T-cell (primary cell): ENCODE results near the gene ARL8A. TPM values are rescaled to one million over a fixed set of nuclear protein-coding genes. Genes with fewer than 3 reads are reported as not detected.
A peak's percentile ranks its signal among the peaks of the same experiment; 100 is the strongest.
"Not testable (repeated sequence)": the region's sequence is repeated elsewhere in the genome, so short reads cannot be mapped to it uniquely, and the experiment has no call there.

Experiments used
- ATAC-seq, 4 experiments: fragments of 200-7000 bp in 3 of 4; fragments of 150-1000 bp in 1 of 4; cut with Tn5 transposase; replicated peaks in 1 of 4; 1 replicate in 3 of 4; 2 replicates in 1 of 4; pipeline ENCODE4 v1.10.0; 2021; ENCODE audit warnings: moderate library complexity in 3 of 4, mild to moderate bottlenecking in 2 of 4, moderate number of reproducible peaks in 1 of 4
- CTCF ChIA-PET, 2 donors: fragments of 300-600 bp; sonication (Branson Sonifier 250); formaldehyde crosslinking; loops; one replicate each; lab custom pipeline; 2022; ENCODE audit warnings: antibody characterized with exemption in 2 of 2; lab: Charles Lee
- POLR2A ChIA-PET, 2 donors: fragments of 300-600 bp; sonication (Branson Sonifier 250); formaldehyde crosslinking; loops; one replicate each; lab custom pipeline; 2022; ENCODE audit warnings: antibody characterized with exemption in 2 of 2; lab: Charles Lee
- DNase-seq, 35 experiments: peaks; one replicate each; pipeline versions ENCODE4 v3.0.0 to v3.0.0-alpha.2; 2013 to 2023
- H3K27ac ChIP-seq: one replicate; pipeline ENCODE4 v1.5.1; 2013; ENCODE audit warnings: low read length
- H3K27me3 ChIP-seq, 2 experiments: replicated peaks in 1 of 2; 1 replicate in 1 of 2; 2 replicates in 1 of 2; pipeline versions ENCODE4 v1.6.1 to v1.7.0; 2013; ENCODE audit warnings: low read length in 1 of 2, mixed read lengths in 1 of 2; ENCODE audit not compliant: control insufficient read depth in 2 of 2, insufficient read depth in 2 of 2; ENCODE audit errors: extremely low read depth in 1 of 2
- H3K36me3 ChIP-seq, 2 donors: 1 replicate in 1 of 2; 2 replicates in 1 of 2; pipeline versions ENCODE4 v1.6.1 to v1.7.0; 2013; ENCODE audit warnings: low read length in 1 of 2; ENCODE audit not compliant: control insufficient read depth in 2 of 2, insufficient read depth in 1 of 2; ENCODE audit errors: extremely low read depth in 1 of 2
- H3K4me1 ChIP-seq, 2 experiments: 1 replicate in 1 of 2; 2 replicates in 1 of 2; pipeline versions ENCODE4 v1.6.1 to v1.7.0; 2013; ENCODE audit warnings: low read length in 2 of 2, mixed read lengths in 1 of 2; ENCODE audit not compliant: insufficient read depth in 2 of 2, control insufficient read depth in 1 of 2; ENCODE audit errors: extremely low read depth in 1 of 2
- H3K4me3 ChIP-seq, 2 donors: 1 replicate in 1 of 2; 2 replicates in 1 of 2; pipeline versions ENCODE4 v1.5.1 to v1.7.0; 2013; ENCODE audit warnings: mild to moderate bottlenecking in 2 of 2, low read length in 1 of 2, moderate library complexity in 1 of 2; ENCODE audit not compliant: control insufficient read depth in 1 of 2; ENCODE audit errors: extremely low read depth in 1 of 2
- H3K9me3 ChIP-seq: 2 replicates; pipeline ENCODE4 v1.7.0; 2013
- H3K27ac Mint-ChIP-seq, 2 donors: one replicate each; pipeline ENCODE4 v1.8.0; 2020 to 2021; ENCODE audit warnings: mild to moderate bottlenecking in 2 of 2, mixed read lengths in 2 of 2
- H3K27me3 Mint-ChIP-seq, 2 donors: one replicate each; pipeline ENCODE4 v1.8.0; 2021 to 2022; ENCODE audit warnings: mixed read lengths in 2 of 2
- H3K36me3 Mint-ChIP-seq: one replicate; pipeline ENCODE4 v1.8.0; 2021; ENCODE audit warnings: mixed read lengths
- H3K4me1 Mint-ChIP-seq, 3 donors: one replicate each; pipeline ENCODE4 v1.8.0; 2020 to 2022; ENCODE audit warnings: mixed read lengths in 3 of 3, mild to moderate bottlenecking in 1 of 3
- H3K4me3 Mint-ChIP-seq, 3 donors: one replicate each; pipeline ENCODE4 v1.8.0; 2020 to 2022; ENCODE audit warnings: mild to moderate bottlenecking in 3 of 3, mixed read lengths in 3 of 3, moderate library complexity in 3 of 3
- H3K9me3 Mint-ChIP-seq, 3 donors: one replicate each; pipeline ENCODE4 v1.8.0; 2020 to 2022; ENCODE audit warnings: mixed read lengths in 3 of 3
- WGBS: methylation state at CpG from one replicate; pipeline ENCODE4 v1.1.5; 2013; ENCODE audit warnings: missing lambda C conversion rate; ENCODE audit not compliant: insufficient coverage; 5-methylcytosine and 5-hydroxymethylcytosine counted together
- total RNA-seq, 35 experiments: library from RNA in 6 of 35; stranded (reverse) in 6 of 35; fragments of 120-200 nt in 1 of 35; gene quantifications; one replicate each; pipeline versions ENCODE4 v1.2.1 to v1.2.4 and lab custom pipeline; 2013 to 2026

The ARL8A gene
- total RNA-seq, 5 donors from 2014 or later (not counting 1 experiment from before 2014, with no cell fraction given) = 37.8 to 70.2 (median 50.9) TPM

DNA sequence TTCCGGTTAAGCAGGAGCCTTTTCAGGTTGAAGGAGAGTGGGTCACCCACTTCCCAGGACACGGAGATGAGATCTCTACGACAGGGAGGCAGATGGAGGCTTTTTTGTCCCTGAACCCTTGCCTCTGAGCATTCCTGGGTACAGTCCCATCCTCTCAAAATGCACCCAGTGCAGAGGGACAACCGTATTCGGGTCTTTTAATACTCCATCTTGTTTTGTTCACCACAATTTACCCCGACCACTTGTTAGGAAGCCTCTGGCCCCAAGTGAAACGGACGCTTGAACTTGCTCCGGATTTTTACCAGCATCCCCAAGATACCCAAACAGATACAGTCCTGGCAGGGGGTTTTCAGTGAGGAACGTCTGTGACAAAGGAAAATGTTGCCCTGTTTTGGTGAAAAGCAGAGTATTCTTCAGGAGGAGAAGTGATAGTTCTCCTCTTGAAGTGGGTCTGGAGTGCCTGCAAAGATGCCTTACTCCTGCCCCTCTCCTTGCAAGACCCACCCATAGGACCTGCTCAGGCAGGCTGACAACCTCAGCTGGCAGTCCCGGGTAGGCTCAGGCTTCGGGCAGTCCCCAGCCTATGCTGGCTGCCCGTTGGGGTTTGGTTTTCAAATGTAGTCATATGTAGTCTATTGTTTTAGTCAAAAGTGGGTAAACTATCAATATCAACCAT lies 669 bp upstream of the ARL8A start:
- Histone ChIP-seq H3K9me3 (no peaks in the 10 kb centered on the region), H3K36me3 (peaks cover 20 to 34% of the 10 kb centered on the region in 2 donors), H3K4me3 (peak overlapping the region; percentile 66 to 84), H3K27me3 (no peaks in the 10 kb centered on the region), H3K27ac (peak overlapping the region; percentile 67), H3K4me1 (peaks cover 2 to 39% of the 10 kb centered on the region in 2 experiments)
- no peaks in the 10 kb centered on the region for H3K9me3 Mint-ChIP-seq
- peak overlapping the region; percentile 77 to 98 (median 87) for H3K4me3 Mint-ChIP-seq
- ChIA-PET POLR2A (no interaction called here), CTCF (interaction anchor here (0.5 to 1.3 kb wide), 3 partner anchors 10 to 429 kb away, joined by 3 to 7 read pairs (median 4); no protein-coding TSS in a partner anchor)
- peak in 1 of 35 experiments; percentile 41 for DNase-seq
- no peaks in the 10 kb centered on the region for H3K27me3 Mint-ChIP-seq
- 5% methylated on average over 5 of the region's 13 CpGs for WGBS
- H3K4me1 Mint-ChIP-seq = peaks cover 25 to 46% (median 35%) of the 10 kb centered on the region in 3 donors
- ATAC-seq = peak in 1 of 4 experiments; percentile 19
- peak overlapping the region; percentile 88 to 90 for H3K27ac Mint-ChIP-seq
- peaks cover 9% of the 10 kb centered on the region for H3K36me3 Mint-ChIP-seq

- Mint-ChIP-seq H3K27ac (peak overlapping the region; percentile 96 to 98), H3K4me1 (peaks cover 25 to 48% (median 35%) of the 10 kb centered on the region in 3 donors), H3K27me3 (no peaks in the 10 kb centered on the region), H3K9me3 (no peaks in the 10 kb centered on the region), H3K36me3 (peaks cover 4% of the 10 kb centered on the region), H3K4me3 (peak overlapping the region; percentile 95 to 98 (median 98))
- Histone ChIP-seq H3K27ac (peak overlapping the region; percentile 43), H3K36me3 (peaks cover 15 to 22% of the 10 kb centered on the region in 2 donors), H3K9me3 (no peaks in the 10 kb centered on the region), H3K27me3 (no peaks in the 10 kb centered on the region), H3K4me1 (peaks cover 2 to 42% of the 10 kb centered on the region in 2 experiments), H3K4me3 (peak overlapping the region; percentile 79 to 84)
- ATAC-seq = peak; percentile 54 to 68 (median 65)
- CTCF ChIA-PET = interaction anchor here in 1 of 2 donors (0.5 to 2.1 kb wide), 4 partner anchors 9 to 188 kb away, joined by 3 to 11 read pairs (median 8); partner anchors contain the start of gene PTPN7
- under 1% methylated on average over 49 of the region's 58 CpGs for WGBS
- DNase-seq = peak in 3 of 35 experiments; percentile 26 to 42 (median 33)
- POLR2A ChIA-PET = no interaction called here
Observed at GRCh38 chr1:202143768-202144401, 652 bp downstream of the ARL8A start.

DNA sequence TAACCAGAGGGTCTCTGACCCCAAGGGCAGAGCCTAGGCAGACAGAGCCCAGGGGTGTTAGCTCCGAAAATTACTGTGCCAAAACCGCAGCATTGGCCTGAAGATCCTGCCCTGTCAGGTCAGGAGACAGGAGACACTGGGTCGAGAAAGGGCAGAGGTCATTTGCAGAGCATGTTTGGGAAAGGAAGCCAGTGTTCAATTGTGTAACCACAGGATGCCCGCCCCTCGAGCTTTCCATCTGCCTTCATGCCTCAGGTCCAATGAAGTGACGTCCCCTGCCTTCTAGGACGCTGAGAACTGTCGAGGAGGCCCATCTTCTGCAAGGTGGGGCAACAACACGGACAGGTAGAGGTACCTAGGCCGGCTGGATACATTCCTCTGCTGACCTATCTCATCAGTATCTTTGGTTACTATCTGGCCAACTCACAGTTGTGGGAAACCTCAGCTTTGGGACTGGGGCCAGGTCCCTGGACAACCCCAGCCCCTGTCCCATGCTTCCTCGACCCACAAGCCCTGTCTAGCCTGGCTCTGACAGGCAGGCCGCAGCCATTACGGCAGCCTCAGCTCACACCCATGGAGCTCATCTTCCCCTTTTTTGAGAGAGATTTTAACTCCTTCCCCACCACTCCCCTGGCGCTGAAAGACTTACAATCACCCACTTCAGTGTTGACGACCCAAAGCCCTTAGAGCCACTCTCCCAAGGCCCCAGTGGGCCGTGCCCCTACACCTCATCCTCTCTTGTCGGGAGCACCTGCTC lies 1.3 kb downstream of the ARL8A start:
- peak overlapping the region; percentile 79 to 84 for H3K4me3 ChIP-seq
- Mint-ChIP-seq H3K27me3 (no peaks in the 10 kb centered on the region), H3K4me3 (peak overlapping the region; percentile 95 to 98 (median 98)), H3K27ac (peak overlapping the region; percentile 96 to 98), H3K36me3 (peaks cover 8% of the 10 kb centered on the region), H3K4me1 (peaks cover 25 to 51% (median 39%) of the 10 kb centered on the region in 3 donors), H3K9me3 (no peaks in the 10 kb centered on the region)
- H3K36me3 ChIP-seq = peaks cover 8 to 18% of the 10 kb centered on the region in 2 donors
- H3K27me3 ChIP-seq = no peaks in the 10 kb centered on the region
- WGBS = 8% methylated on average over 12 of the region's 17 CpGs
- ATAC-seq (peak; percentile 12 to 40 (median 23)), DNase-seq (peak in 3 of 35 experiments; percentile 21 to 41 (median 37))
- peak overlapping the region; percentile 43 for H3K27ac ChIP-seq
- H3K9me3 ChIP-seq = no peaks in the 10 kb centered on the region
- peaks cover 2 to 42% of the 10 kb centered on the region in 2 experiments for H3K4me1 ChIP-seq
- ChIA-PET POLR2A (no interaction called here), CTCF (interaction anchor here in 1 of 2 donors (0.5 to 2.1 kb wide), 6 partner anchors 8 to 188 kb away, joined by 3 to 11 read pairs (median 4); partner anchors contain the start of gene PTPN7)

GRCh38 chr1:202141468-202141867 lies 3.1 kb downstream of the ARL8A start:
- DNase-seq, ATAC-seq, H3K36me3 ChIP-seq, H3K4me3 ChIP-seq, H3K27me3 Mint-ChIP-seq, H3K9me3 ChIP-seq, H3K27ac ChIP-seq, H3K27me3 ChIP-seq, POLR2A ChIA-PET, H3K36me3 Mint-ChIP-seq, H3K9me3 Mint-ChIP-seq: not testable (repeated sequence)
- peak overlapping the region; percentile 55 to 71 for H3K27ac Mint-ChIP-seq
- peak overlapping the region in 1 of 3 donors; percentile 98 for H3K4me3 Mint-ChIP-seq
- WGBS = no CpG with 5 or more reads among the region's 3 CpGs
- peaks cover 21 to 48% (median 40%) of the 10 kb centered on the region in 3 donors for H3K4me1 Mint-ChIP-seq
- CTCF ChIA-PET = interaction anchor here (0.7 to 1.2 kb wide), 2 partner anchors 14 to 168 kb away, joined by 3 read pairs; no protein-coding TSS in a partner anchor
- H3K4me1 ChIP-seq = peaks cover 2 to 42% of the 10 kb centered on the region in 2 experiments

DNA sequence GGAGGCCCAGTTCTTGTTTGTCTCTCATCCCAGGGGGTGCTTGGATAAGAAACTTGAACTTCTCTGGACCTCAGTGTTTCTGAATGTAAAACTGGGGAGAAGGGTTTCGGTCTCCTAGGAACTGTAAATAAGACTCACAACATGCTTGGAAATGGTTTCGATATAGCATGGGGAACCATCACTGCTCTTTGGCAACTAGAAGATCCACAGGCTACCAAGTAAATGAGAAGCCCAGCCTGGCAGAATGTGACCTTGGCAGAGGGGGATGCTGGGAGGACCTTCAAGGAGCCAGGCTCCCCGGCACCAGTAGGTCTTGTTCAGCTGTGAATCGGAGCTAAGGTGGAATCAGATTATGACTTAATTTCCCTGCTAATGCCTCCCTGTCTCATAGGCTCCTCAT lies 3.7 kb downstream of the ARL8A start:
- H3K27me3 Mint-ChIP-seq = no peaks in the 10 kb centered on the region
- no peak overlapping the region for H3K4me3 Mint-ChIP-seq
- no peak for DNase-seq
- Histone ChIP-seq H3K4me3 (no peak overlapping the region), H3K27ac (no peak overlapping the region), H3K27me3 (no peaks in the 10 kb centered on the region), H3K4me1 (peaks cover 2 to 41% of the 10 kb centered on the region in 2 experiments), H3K9me3 (no peaks in the 10 kb centered on the region), H3K36me3 (peaks cover 8 to 12% of the 10 kb centered on the region in 2 donors)
- ChIA-PET POLR2A (no interaction called here), CTCF (interaction anchor here (0.7 to 1.2 kb wide), 2 partner anchors 14 to 168 kb away, joined by 3 read pairs; no protein-coding TSS in a partner anchor)
- WGBS = 100% methylated on average over 2 of the region's 4 CpGs
- no peaks in the 10 kb centered on the region for H3K9me3 Mint-ChIP-seq
- peaks cover 6% of the 10 kb centered on the region for H3K36me3 Mint-ChIP-seq
- no peak for ATAC-seq
- H3K27ac Mint-ChIP-seq = peak overlapping the region; percentile 39 to 71
- peaks cover 21 to 46% (median 40%) of the 10 kb centered on the region in 3 donors for H3K4me1 Mint-ChIP-seq
